Measurements from ENCODE around the gene TEX47. TPM values are rescaled to one million over a fixed set of nuclear protein-coding genes. Genes with fewer than 3 reads are reported as not detected.

The TEX47 gene
- not detected for total RNA-seq
- long read RNA-seq: 0 reads

- intact Hi-C loops (cut with DNase I, micrococcal nuclease): no loop called here
- ATAC-seq (no peak), DNase-seq (no peak)
Measured at GRCh38 chr7:88795553-88795952, at the start of gene TEX47. TEX47 (minus strand) TSS chr7:88795737; CDS start chr7:88794942, 795 bp downstream.

- no peak for ATAC-seq
- intact Hi-C loops (cut with DNase I, micrococcal nuclease): no loop called here
- no peak for DNase-seq
Measured at GRCh38 chr7:88845091-88845490, 49.6 kb upstream of the TEX47 start.

- no peak for DNase-seq
- intact Hi-C loops (cut with DNase I, micrococcal nuclease): no loop called here
- no peak for ATAC-seq
Measured at GRCh38 chr7:88842201-88842600, 46.7 kb upstream of the TEX47 start.

GRCh38 chr7:88835147-88835728, 39.7 kb upstream of the TEX47 start:
- no peak for ATAC-seq
- no peak for DNase-seq
- intact Hi-C loops (cut with DNase I, micrococcal nuclease): no loop called here

DNA sequence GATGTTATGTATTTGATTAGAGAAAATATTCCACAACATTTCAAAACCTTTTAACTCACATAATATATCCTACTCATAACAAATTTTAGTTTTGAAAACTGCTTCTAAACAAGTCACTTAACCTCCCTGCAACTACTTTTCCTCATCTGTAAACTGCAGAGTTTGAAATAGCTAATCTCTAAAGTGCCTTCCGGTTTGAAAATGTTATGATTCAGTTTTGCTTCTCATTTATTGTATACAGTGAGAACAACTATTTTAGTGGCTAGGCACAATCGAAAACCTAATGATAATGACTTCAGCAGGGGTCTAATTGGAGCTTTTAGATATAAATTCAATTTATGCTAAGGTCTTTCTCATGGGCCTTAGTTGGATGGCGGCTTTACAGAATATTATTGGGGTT, 30.7 kb upstream of the TEX47 start:
- intact Hi-C loops (cut with DNase I, micrococcal nuclease): no loop called here
- no peak for DNase-seq
- no peak for ATAC-seq

DNA sequence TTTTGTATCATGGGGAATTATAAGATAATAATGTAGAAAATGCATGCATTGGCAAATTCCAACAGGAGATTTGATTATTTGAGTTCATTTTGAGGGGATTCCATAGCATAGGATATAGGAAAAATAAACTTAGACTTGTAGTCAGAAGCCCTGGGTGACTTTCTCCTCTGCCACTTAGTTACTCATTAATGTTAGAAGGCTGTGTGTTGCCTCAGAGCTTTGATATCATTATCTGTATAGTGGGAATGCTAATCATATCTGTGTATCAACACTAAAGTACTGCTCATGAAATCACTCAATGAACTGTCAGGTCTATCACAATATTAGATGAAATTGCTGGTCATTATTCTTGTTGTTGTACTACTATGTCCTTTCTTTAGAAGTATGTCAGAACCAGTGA, 23.0 kb upstream of the TEX47 start:
- ATAC-seq (no peak), DNase-seq (no peak)
- intact Hi-C loops (cut with DNase I, micrococcal nuclease): no loop called here

GRCh38 chr7:88806280-88807037, 10.9 kb upstream of the TEX47 start:
- intact Hi-C loops (cut with DNase I, micrococcal nuclease): no loop called here
- no peak for ATAC-seq
- DNase-seq: no peak

DNA sequence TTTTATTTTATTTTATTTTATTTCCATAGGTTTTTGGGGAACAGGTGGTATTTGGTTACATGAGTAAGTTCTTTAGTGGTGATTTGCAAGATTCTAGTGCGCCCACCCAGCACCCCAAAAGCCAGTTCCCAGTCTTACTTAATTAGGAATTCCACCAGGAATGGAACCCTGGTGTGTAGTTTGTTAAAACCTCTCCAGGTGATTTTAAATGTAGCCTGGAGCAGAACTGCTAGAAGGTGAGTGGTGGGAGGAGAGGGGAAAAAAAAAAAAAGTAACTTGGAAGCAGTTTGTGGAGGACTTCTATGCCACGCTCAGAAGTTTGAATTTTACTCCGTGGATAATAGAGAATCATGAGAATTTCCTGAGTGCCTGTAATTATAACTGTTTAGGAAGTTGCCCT, 5.5 kb upstream of the TEX47 start:
- no peak for ATAC-seq
- intact Hi-C loops (cut with DNase I, micrococcal nuclease): no loop called here
- no peak for DNase-seq

GRCh38 chr7:88792361-88792760, 3.2 kb downstream of the TEX47 start:
- ATAC-seq: no peak

GRCh38 chr7:88791891-88792290, 3.6 kb downstream of the TEX47 start:
- ATAC-seq: no peak
- intact Hi-C loops (cut with DNase I, micrococcal nuclease): no loop called here
- no peak for DNase-seq

More at GRCh38 chr7:88792361-88792760, 3.2 kb downstream of the TEX47 start:
- DNase-seq: no peak
- intact Hi-C loops (cut with DNase I, micrococcal nuclease): no loop called here

GRCh38 chr7:88789480-88790064, 6.0 kb downstream of the TEX47 start:
- intact Hi-C loops (cut with DNase I, micrococcal nuclease): no loop called here
- DNase-seq (no peak), ATAC-seq (no peak)

DNA sequence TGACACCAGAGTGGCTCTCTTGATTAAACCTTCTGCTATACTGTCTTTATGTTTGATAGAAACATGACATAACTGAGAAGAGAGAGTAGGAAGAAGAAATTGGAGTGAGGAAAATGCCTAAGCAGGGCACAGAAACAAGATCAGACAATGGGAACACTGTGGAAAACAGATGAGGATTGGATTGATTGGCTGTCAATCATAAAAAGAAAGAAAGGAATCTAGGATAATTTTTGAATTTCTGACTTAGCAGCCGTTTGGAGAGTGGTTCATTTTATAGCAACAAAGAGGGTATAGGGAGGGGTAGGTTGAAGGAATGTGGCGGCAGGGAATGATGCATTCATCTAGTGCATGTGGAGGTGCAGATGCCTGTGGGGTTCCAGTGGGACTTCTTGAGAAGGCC, 7.8 kb downstream of the TEX47 start:
- ATAC-seq (no peak), DNase-seq (no peak)
- intact Hi-C loops (cut with DNase I, micrococcal nuclease): no loop called here

DNA sequence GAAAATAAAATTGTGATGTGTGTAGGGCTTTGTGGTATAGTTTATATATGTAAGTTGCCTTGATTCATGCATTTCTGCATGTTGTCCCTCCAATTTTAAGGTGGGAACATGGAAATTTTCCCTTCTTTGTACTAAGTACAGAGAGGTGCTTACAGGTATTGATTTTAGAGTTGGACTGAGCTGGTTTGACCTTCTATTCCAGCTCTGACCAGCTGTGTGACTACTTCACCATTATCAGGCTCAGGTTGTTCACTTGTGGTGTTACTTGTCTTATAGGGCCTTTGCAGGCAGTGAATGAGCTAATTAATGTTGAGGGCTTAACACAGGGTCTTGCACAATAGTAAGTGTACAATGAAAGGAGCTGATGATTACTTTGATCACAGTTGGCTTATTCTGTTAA, 19.7 kb downstream of the TEX47 start:
- no peak for ATAC-seq
- intact Hi-C loops (cut with DNase I, micrococcal nuclease): no loop called here
- DNase-seq: no peak

DNA sequence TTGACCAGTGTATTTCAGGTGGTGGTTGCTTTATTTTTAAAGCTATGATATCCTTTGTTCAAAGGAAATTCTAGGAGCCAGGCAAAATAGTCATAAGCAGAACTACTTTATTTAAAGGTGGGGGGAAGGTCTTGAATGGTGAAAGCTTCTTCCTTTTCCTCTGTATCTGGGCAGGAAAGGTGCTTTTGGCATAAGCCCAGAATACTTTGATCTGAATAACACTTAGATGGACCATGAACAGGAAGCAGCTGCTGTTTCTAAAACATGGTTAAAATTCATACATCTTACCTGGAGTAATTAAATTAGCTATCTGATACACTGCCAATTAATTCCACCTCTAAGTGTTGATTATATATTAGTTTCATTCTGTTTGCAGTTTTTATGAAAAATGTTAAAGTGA, 22.8 kb downstream of the TEX47 start:
- no peak for DNase-seq
- intact Hi-C loops (cut with DNase I, micrococcal nuclease): no loop called here
- no peak for ATAC-seq

GRCh38 chr7:88771417-88771816, 24.1 kb downstream of the TEX47 start:
- DNase-seq (no peak), ATAC-seq (no peak)
- intact Hi-C loops (cut with DNase I, micrococcal nuclease): no loop called here

GRCh38 chr7:88761779-88762178, 33.8 kb downstream of the TEX47 start:
- ATAC-seq: no peak
- intact Hi-C loops (cut with DNase I, micrococcal nuclease): no loop called here
- DNase-seq: no peak

GRCh38 chr7:88760136-88760515, 35.4 kb downstream of the TEX47 start:
- intact Hi-C loops (cut with DNase I, micrococcal nuclease): no loop called here
- no peak for DNase-seq
- no peak for ATAC-seq

DNA sequence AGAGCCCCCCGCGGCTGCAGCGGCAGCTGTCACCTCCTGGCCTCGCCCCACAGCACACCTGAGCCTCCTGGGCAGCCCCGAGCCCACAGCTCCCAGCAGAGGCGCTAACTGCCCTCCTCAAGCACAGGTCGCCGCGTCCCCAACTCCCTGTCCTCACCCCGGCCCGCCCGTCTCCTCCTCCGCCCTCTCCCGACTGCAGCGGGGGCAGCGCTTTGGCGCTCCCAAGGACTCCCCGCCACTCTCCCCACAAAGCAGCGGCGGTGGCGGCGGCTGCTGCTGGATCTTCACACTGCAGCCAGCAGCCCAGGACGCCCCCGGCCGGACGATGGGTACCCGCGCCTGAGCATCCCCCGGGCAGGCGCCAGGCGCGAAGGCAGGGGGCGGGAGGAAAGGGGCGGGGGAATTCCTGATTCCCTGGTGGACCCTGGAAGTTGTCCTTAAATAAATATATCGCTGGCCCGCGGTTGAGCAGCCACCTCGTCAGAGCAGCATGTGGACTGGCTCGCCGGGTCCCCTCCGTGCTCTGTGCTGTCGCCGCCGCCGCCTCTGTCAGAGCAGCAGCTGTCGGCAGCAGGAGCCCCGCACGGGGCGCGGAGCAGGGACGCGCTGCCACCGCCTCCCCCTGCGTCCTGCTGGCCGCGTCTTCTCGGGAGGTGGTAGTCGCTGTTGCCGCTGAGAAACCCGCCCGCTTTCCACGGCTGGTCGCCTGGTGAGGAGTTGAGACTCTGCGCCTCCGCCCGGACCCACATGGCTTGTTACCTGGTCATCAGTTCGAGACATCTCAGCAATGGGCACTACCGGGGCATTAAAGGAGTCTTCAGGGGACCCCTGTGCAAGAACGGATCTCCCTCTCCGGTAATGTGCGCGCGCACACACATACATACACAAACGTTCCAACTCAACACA, 36.1 kb downstream of the TEX47 start, which contains the start of gene ZNF804B:
Gene ZNF804B (plus strand): TSS at position 471 of the 906 bp plus-strand sequence. CDS start 277 bp downstream, at position 748.
- no peak for ATAC-seq
- DNase-seq: peak in 1 of 2 donors; percentile 4
- intact Hi-C loops (cut with DNase I, micrococcal nuclease): no loop called here
